ENCODE measurements around the gene CARNS1.

- TF ChIP-seq CTCF (IDR thresholded peaks at IDR 0.05 in 2 of 3, conservative IDR thresholded peaks at IDR 0.05 in 1 of 3; ENCODE audit: insufficient read depth in 2 of 3, low read depth in 1 of 3, low read length in 3 of 3) = no peak
- TF ChIP-seq POLR2A (conservative IDR thresholded peaks at IDR 0.05) = no peak
- no peak for TF ChIP-seq PATZ1 (CRISPR knock-in tag; IDR thresholded peaks at IDR 0.05; ENCODE audit: borderline replicate concordance)
- no peak for TF ChIP-seq ZBTB33 (CRISPR knock-in tag; IDR thresholded peaks at IDR 0.05)
- TF ChIP-seq EP300 (IDR thresholded peaks at IDR 0.05; ENCODE audit: low read length) = no peak
- TF ChIP-seq ZFPM2 (CRISPR knock-in tag; IDR thresholded peaks at IDR 0.05) = no peak
- no peak for TF ChIP-seq MYC (IDR thresholded peaks at IDR 0.05; ENCODE audit: low read depth, low read length)
- TF ChIP-seq MYC (CRISPR knock-in tag; IDR thresholded peaks at IDR 0.05; ENCODE audit: borderline replicate concordance, low read depth) = no peak
- TF ChIP-seq ARID4B (CRISPR knock-in tag; IDR thresholded peaks at IDR 0.05) = no peak
- TF ChIP-seq ETS1 (conservative IDR thresholded peaks at IDR 0.05; ENCODE audit: control insufficient read depth, low read depth, low read length) = no peak
- no peak for TF ChIP-seq EZH2 (IDR thresholded peaks at IDR 0.05; ENCODE audit: borderline replicate concordance, low read depth, low read length)
- TF ChIP-seq TAF7 (tag; IDR thresholded peaks at IDR 0.05) = no peak
- TF ChIP-seq SRSF1 (IDR thresholded peaks at IDR 0.05; ENCODE audit: low read depth, low read length) = no peak
Measured at GRCh38 chr11:67396259-67396581, 19.3 kb upstream of the CARNS1 start.

All from K562 (cell line).